CD4-positive, CD25-positive, alpha-beta regulatory T cell (primary cell): ENCODE measurements around the gene LSM2. TPM values are rescaled to one million over a fixed set of nuclear protein-coding genes. Genes with fewer than 3 reads are reported as not detected.
"Not testable (repeated sequence)": the region's sequence is repeated elsewhere in the genome, so short reads cannot be mapped to it uniquely, and the experiment has no call there.

Experiments used
- ATAC-seq, 2 donors: fragments of 150-1000 bp; cut with Tn5 transposase; one replicate each; pipeline ENCODE4 v1.10.0; 2021; ENCODE audit warnings: low read depth in 2 of 2, moderate number of reproducible peaks in 2 of 2, moderate library complexity in 1 of 2
- DNase-seq, 3 donors: peaks; one replicate each; pipeline versions ENCODE4 v3.0.0 to v3.0.0-alpha.2; 2012 to 2022; ENCODE audit warnings: mixed read lengths in 1 of 3
- H3K27ac ChIP-seq: one replicate; pipeline ENCODE4 v1.7.0; 2013; ENCODE audit warnings: mild to moderate bottlenecking, low read length; ENCODE audit not compliant: insufficient read depth, poor library complexity, severe bottlenecking
- H3K27me3 ChIP-seq: one replicate; pipeline ENCODE4 v1.7.0; 2013; ENCODE audit warnings: low read length; ENCODE audit not compliant: control insufficient read depth, insufficient read depth
- H3K36me3 ChIP-seq: one replicate; pipeline ENCODE4 v1.7.0; 2013; ENCODE audit warnings: mild to moderate bottlenecking, low read length, moderate library complexity; ENCODE audit not compliant: control insufficient read depth, insufficient read depth
- H3K4me1 ChIP-seq: 2 replicates; pipeline ENCODE4 v1.7.0; 2013; ENCODE audit warnings: mild to moderate bottlenecking, low read length; ENCODE audit not compliant: insufficient read depth, control insufficient read depth, poor library complexity, severe bottlenecking
- H3K4me3 ChIP-seq: one replicate; pipeline ENCODE4 v1.7.0; 2013; ENCODE audit warnings: low read depth, mild to moderate bottlenecking, low read length, moderate library complexity
- H3K9me3 ChIP-seq, 2 experiments: 1 replicate in 1 of 2; 2 replicates in 1 of 2; pipeline ENCODE4 v1.7.0; 2013; ENCODE audit warnings: low read length in 2 of 2, mild to moderate bottlenecking in 1 of 2, moderate library complexity in 1 of 2; ENCODE audit not compliant: control insufficient read depth in 2 of 2
- H3K27ac Mint-ChIP-seq, 3 donors: one replicate each; pipeline ENCODE4 v1.8.0; 2020 to 2022; ENCODE audit warnings: mild to moderate bottlenecking in 3 of 3, mixed read lengths in 3 of 3, moderate library complexity in 2 of 3
- H3K27me3 Mint-ChIP-seq: one replicate; pipeline ENCODE4 v1.8.0; 2022; ENCODE audit warnings: mild to moderate bottlenecking, mixed read lengths
- H3K36me3 Mint-ChIP-seq: one replicate; pipeline ENCODE4 v1.8.0; 2020; ENCODE audit warnings: mixed read lengths
- H3K4me1 Mint-ChIP-seq, 4 donors: one replicate each; pipeline ENCODE4 v1.8.0; 2020 to 2022; ENCODE audit warnings: mixed read lengths in 4 of 4, mild to moderate bottlenecking in 1 of 4
- H3K4me3 Mint-ChIP-seq, 4 donors: one replicate each; pipeline ENCODE4 v1.8.0; 2020 to 2022; ENCODE audit warnings: mild to moderate bottlenecking in 4 of 4, mixed read lengths in 4 of 4, moderate library complexity in 3 of 4
- H3K9me3 Mint-ChIP-seq, 7 donors: one replicate each; pipeline ENCODE4 v1.8.0; 2020 to 2022; ENCODE audit warnings: mixed read lengths in 7 of 7, mild to moderate bottlenecking in 3 of 7, moderate library complexity in 2 of 7
- polyA plus RNA-seq, 4 donors: library from polyadenylated mRNA; unstranded; fragments of 300-500 nt; fragmentation: Illumina TruSeq; gene quantifications; one replicate each; pipeline ENCODE4 v1.2.3, GENCODE V29; 2021
- total RNA-seq: library from RNA; stranded (reverse); gene quantifications from one replicate; pipeline ENCODE4 v1.2.3, GENCODE V29; 2022

LSM2 gene
- total and polyA plus RNA-seq, 5 donors from 2014 or later: 29.3 to 122 (median 85.8) TPM

- not testable (repeated sequence) for ATAC-seq, H3K9me3 Mint-ChIP-seq, H3K27me3 ChIP-seq, H3K9me3 ChIP-seq, H3K27me3 Mint-ChIP-seq, DNase-seq
- H3K27ac Mint-ChIP-seq: peak overlapping the region; percentile 80 to 99 (median 85)
- Histone ChIP-seq H3K36me3 (peaks cover 11% of the 10 kb centered on the region), H3K27ac (peak overlapping the region; percentile 90), H3K4me1 (peaks cover 46% of the 10 kb centered on the region), H3K4me3 (peak overlapping the region; percentile 74)
- H3K4me3 Mint-ChIP-seq: peak overlapping the region; percentile 77 to 100 (median 98)
- H3K4me1 Mint-ChIP-seq: peaks cover 9 to 66% (median 36%) of the 10 kb centered on the region in 4 donors
- H3K36me3 Mint-ChIP-seq: peaks cover 11% of the 10 kb centered on the region
Observed at GRCh38 chr6:31793927-31794245, 12.9 kb downstream of the LSM2 start.

- Histone ChIP-seq H3K36me3 (peaks cover 11% of the 10 kb centered on the region), H3K4me1 (peaks cover 39% of the 10 kb centered on the region), H3K4me3 (no peak overlapping the region), H3K27me3 (no peaks in the 10 kb centered on the region), H3K9me3 (no peaks in the 10 kb centered on the region), H3K27ac (peak overlapping the region; percentile 23)
- Mint-ChIP-seq H3K27ac (peak overlapping the region; percentile 15 to 99 (median 43)), H3K36me3 (peaks cover 10% of the 10 kb centered on the region), H3K27me3 (no peaks in the 10 kb centered on the region), H3K4me3 (peak overlapping the region in 1 of 4 donors; percentile 43), H3K4me1 (peaks cover 9 to 57% (median 32%) of the 10 kb centered on the region in 4 donors), H3K9me3 (peaks cover 0 to 2% (median 0%) of the 10 kb centered on the region in 7 donors)
- no peak for DNase-seq
- ATAC-seq: no peak
Observed at GRCh38 chr6:31792761-31793171, 14.0 kb downstream of the LSM2 start.

DNA sequence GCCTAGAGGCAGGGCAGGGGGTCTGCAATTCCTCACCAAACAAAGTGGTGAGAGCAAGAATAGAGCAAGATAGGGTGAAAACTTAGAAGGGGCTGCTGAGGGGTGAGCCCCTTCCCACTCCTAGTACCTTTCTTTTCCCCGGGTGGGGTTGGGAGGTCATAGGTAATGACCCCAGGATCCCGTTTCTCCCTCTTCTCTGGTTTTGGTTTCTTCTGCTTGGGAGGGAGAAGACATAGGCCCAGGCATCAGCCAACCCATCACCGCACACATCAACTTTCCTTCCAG, 14.7 kb downstream of the LSM2 start:
- Mint-ChIP-seq H3K27me3 (no peaks in the 10 kb centered on the region), H3K27ac (peak overlapping the region in 1 of 3 donors; percentile 59), H3K4me1 (peaks cover 9 to 50% (median 25%) of the 10 kb centered on the region in 4 donors), H3K9me3 (peaks cover 0 to 2% (median 0%) of the 10 kb centered on the region in 7 donors), H3K4me3 (no peak overlapping the region), H3K36me3 (peaks cover 7% of the 10 kb centered on the region)
- DNase-seq (no peak), ATAC-seq (no peak)
- Histone ChIP-seq H3K27ac (no peak overlapping the region), H3K36me3 (peaks cover 11% of the 10 kb centered on the region), H3K27me3 (no peaks in the 10 kb centered on the region), H3K9me3 (no peaks in the 10 kb centered on the region), H3K4me3 (no peak overlapping the region), H3K4me1 (peaks cover 32% of the 10 kb centered on the region)

- peak overlapping the region in 2 of 4 donors; percentile 61 for H3K4me3 Mint-ChIP-seq
- H3K36me3 Mint-ChIP-seq: peaks cover 7% of the 10 kb centered on the region
- H3K4me3 ChIP-seq: no peak overlapping the region
- peaks cover 9 to 45% (median 22%) of the 10 kb centered on the region in 4 donors for H3K4me1 Mint-ChIP-seq
- no peaks in the 10 kb centered on the region for H3K27me3 Mint-ChIP-seq
- ATAC-seq: no peak
- no peaks in the 10 kb centered on the region for H3K9me3 ChIP-seq
- H3K27ac ChIP-seq: no peak overlapping the region
- H3K9me3 Mint-ChIP-seq: peaks cover 0 to 2% (median 0%) of the 10 kb centered on the region in 7 donors
- peaks cover 26% of the 10 kb centered on the region for H3K4me1 ChIP-seq
- DNase-seq: peak in 1 of 3 donors; percentile 36
- peaks cover 11% of the 10 kb centered on the region for H3K36me3 ChIP-seq
- H3K27me3 ChIP-seq: no peaks in the 10 kb centered on the region
- H3K27ac Mint-ChIP-seq: peak overlapping the region in 1 of 3 donors; percentile 70
Observed at GRCh38 chr6:31791324-31792089, 15.3 kb downstream of the LSM2 start.

DNA sequence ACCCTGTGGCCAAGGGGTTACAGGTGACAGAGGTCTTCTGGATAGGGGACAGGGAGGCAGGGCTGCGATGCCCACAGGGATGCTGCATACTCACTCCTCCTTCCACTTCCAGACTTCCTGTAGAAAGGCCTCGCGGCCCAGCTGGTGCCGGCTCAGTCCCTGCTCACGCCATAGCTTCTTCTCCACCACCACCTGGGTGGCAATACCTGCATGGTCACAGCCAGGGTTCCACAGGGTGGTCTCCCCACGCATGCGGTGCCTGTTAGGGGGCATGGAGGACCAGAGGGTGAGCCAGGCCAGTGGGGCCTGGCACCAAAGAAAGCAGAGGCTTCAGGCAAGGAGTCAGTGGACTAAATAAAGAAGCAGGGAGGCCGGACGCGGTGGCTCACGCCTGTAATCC, 21.3 kb downstream of the LSM2 start:
- Histone ChIP-seq H3K36me3 (peaks cover 20% of the 10 kb centered on the region), H3K9me3 (no peaks in the 10 kb centered on the region), H3K27me3 (no peaks in the 10 kb centered on the region), H3K4me3 (no peak overlapping the region), H3K27ac (no peak overlapping the region), H3K4me1 (no peaks in the 10 kb centered on the region)
- ATAC-seq (no peak), DNase-seq (no peak)
- Mint-ChIP-seq H3K9me3 (no peaks in the 10 kb centered on the region), H3K27me3 (no peaks in the 10 kb centered on the region), H3K4me1 (peaks cover under 1 to 7% (median 1%) of the 10 kb centered on the region in 4 donors), H3K27ac (no peak overlapping the region), H3K36me3 (peaks cover 18% of the 10 kb centered on the region), H3K4me3 (no peak overlapping the region)

DNA sequence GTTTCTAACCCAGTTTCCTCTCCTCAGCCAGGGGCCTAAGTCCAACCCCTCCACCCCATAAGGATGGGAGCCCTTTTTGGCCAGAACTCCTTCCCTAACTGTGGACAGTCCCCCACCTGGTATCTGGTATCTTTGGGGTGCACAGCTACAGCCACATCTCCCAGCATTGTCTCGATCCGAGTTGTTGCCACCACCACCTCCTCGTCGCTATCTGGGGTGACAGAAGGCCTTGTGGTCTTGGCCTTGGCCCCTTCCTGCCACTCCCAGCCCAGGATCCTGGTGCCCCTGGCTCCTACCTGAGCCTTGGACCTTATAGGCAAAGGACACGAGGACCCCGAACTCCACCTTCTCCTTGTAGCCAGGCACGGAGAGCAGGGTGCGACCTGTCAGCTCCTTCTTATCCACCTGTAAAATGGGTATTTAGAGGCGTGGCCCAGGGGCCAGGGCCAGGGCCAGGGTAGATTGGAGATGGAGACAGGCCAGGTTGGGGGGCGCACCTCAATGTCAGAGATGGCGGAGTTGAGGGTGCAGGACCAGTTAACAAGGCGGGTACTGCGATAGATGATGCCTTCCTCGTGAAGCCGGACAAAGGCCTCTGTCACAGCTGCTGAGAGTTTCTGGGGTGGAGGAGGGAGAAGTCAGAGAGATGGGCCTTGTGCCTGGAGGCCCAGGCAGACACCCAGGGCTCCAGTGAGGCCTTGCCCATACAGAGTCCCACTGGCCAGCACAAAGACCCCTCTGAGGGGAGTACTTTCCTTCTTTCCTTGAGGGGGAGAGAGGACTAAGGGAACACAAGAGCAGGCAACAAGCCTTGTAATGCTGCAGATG, 22.5 kb downstream of the LSM2 start:
- Histone ChIP-seq H3K9me3 (no peaks in the 10 kb centered on the region), H3K36me3 (peaks cover 23% of the 10 kb centered on the region), H3K4me1 (no peaks in the 10 kb centered on the region), H3K27ac (no peak overlapping the region), H3K4me3 (no peak overlapping the region), H3K27me3 (no peaks in the 10 kb centered on the region)
- Mint-ChIP-seq H3K4me1 (peaks cover 0 to 3% (median 0%) of the 10 kb centered on the region in 4 donors), H3K27ac (peak overlapping the region in 1 of 3 donors; percentile 36), H3K27me3 (no peaks in the 10 kb centered on the region), H3K9me3 (no peaks in the 10 kb centered on the region), H3K36me3 (peaks cover 18% of the 10 kb centered on the region), H3K4me3 (no peak overlapping the region)
- no peak for ATAC-seq
- DNase-seq: no peak

DNA sequence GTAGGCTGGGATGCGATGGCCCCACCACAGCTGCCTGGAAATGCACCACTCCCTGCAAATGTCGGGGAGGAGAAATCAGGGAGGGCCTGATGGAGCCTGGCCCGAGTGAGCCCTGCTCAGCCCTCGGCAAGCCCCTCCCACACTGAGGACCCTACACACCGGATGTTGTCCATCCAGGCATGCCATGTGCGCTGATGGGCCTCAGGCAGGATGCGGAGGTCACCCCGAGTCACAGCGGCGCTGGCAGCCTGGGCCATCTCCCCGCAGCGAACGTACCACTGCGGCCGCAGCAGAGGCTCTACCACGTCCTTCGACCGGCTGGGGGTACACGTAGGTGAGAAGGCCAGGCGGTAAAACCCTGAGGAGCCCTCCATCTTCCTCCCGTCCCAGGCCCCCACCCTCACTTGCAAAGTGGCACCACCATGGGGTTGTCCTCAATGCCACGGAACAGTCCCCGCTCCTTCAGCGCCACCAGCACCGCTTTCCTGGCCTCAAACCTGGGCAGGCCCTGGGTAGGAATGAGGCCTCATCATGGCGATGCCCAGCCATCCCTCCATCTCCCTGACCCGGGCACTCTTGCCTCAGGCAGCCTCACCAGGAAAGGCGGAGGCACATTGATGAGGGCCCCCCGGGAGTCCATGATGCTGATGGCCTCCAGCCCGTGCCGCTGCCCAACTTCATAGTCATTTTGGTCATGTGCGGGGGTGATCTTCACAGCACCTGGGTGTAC, 24.5 kb downstream of the LSM2 start:
- H3K27me3 ChIP-seq: no peaks in the 10 kb centered on the region

More for the DNA sequence above, 24.5 kb downstream of the LSM2 start:
- Histone ChIP-seq H3K27ac (no peak overlapping the region), H3K4me3 (no peak overlapping the region), H3K36me3 (peaks cover 26% of the 10 kb centered on the region), H3K9me3 (no peaks in the 10 kb centered on the region), H3K4me1 (peaks cover 6% of the 10 kb centered on the region)
- ATAC-seq (no peak), DNase-seq (no peak)
- H3K4me1 Mint-ChIP-seq: peaks cover 0 to 7% (median 3%) of the 10 kb centered on the region in 4 donors
- no peaks in the 10 kb centered on the region for H3K27me3 Mint-ChIP-seq
- peaks cover 18% of the 10 kb centered on the region for H3K36me3 Mint-ChIP-seq
- no peaks in the 10 kb centered on the region for H3K9me3 Mint-ChIP-seq
- no peak overlapping the region for H3K4me3 Mint-ChIP-seq
- peak overlapping the region in 1 of 3 donors; percentile 31 for H3K27ac Mint-ChIP-seq
